ENCODE data around the gene ICAM1. TPM values are rescaled to one million over a fixed set of nuclear protein-coding genes. Genes with fewer than 3 reads are reported as not detected.
"Not testable (repeated sequence)": the region's sequence is repeated elsewhere in the genome, so short reads cannot be mapped to it uniquely, and the experiment has no call there.

Gene ICAM1
- polyA plus RNA-seq (ENCODE audit: insufficient read length in 4 of 4), result 1 to 10 TPM; 6.1 to 7.5 (median 6.6) TPM

GRCh38 chr19:10270616-10271394, at the start of gene ICAM1:
Gene ICAM1, plus strand, starts transcription at chr19:10271120. Its CDS starts 40 bp downstream, at chr19:10271160.
- no peak for DNase-seq (ENCODE audit: low read depth in 4 of 4, low spot score in 3 of 4)

GRCh38 chr19:10222201-10222890, 48.6 kb upstream of the ICAM1 start:
- no peak for DNase-seq (ENCODE audit: low read depth in 4 of 4, low spot score in 3 of 4)

GRCh38 chr19:10223488-10224213, 47.3 kb upstream of the ICAM1 start:
- DNase-seq (ENCODE audit: low read depth in 4 of 4, low spot score in 3 of 4), result no peak

- no peak for DNase-seq (ENCODE audit: low read depth in 4 of 4, low spot score in 3 of 4)
Measured at GRCh38 chr19:10224337-10224736, 46.6 kb upstream of the ICAM1 start.

- DNase-seq (ENCODE audit: low read depth in 4 of 4, low spot score in 3 of 4), result no peak
Measured at GRCh38 chr19:10226021-10226375, 44.9 kb upstream of the ICAM1 start.

- DNase-seq (ENCODE audit: low read depth in 4 of 4, low spot score in 3 of 4), result peak; percentile 66 to 77 (median 69)
Measured at GRCh38 chr19:10226376-10227025, 44.4 kb upstream of the ICAM1 start.

GRCh38 chr19:10227026-10227971, 43.6 kb upstream of the ICAM1 start:
- DNase-seq (ENCODE audit: low read depth in 4 of 4, low spot score in 3 of 4), result peak in 2 of 4 donors; percentile 61 to 64

- no peak for DNase-seq (ENCODE audit: low read depth in 4 of 4, low spot score in 3 of 4)
Measured at GRCh38 chr19:10228393-10228792, 42.5 kb upstream of the ICAM1 start.

GRCh38 chr19:10228920-10229319, 42.0 kb upstream of the ICAM1 start:
- no peak for DNase-seq (ENCODE audit: low read depth in 4 of 4, low spot score in 3 of 4)

- no peak for DNase-seq (ENCODE audit: low read depth in 4 of 4, low spot score in 3 of 4)
Measured at GRCh38 chr19:10230173-10230860, 40.6 kb upstream of the ICAM1 start.

GRCh38 chr19:10230861-10231611, 39.9 kb upstream of the ICAM1 start, which contains the start of gene S1PR2:
Gene S1PR2, minus strand, starts transcription at chr19:10231331. Its CDS starts 6,426 bp downstream, at chr19:10224905.
- DNase-seq (ENCODE audit: low read depth in 4 of 4, low spot score in 3 of 4), result peak in 2 of 4 donors; percentile 65 to 74

- DNase-seq (ENCODE audit: low read depth in 4 of 4, low spot score in 3 of 4), result no peak
Measured at GRCh38 chr19:10231612-10232228, 39.2 kb upstream of the ICAM1 start.

GRCh38 chr19:10233946-10234345, 37.0 kb upstream of the ICAM1 start:
- DNase-seq (ENCODE audit: low read depth in 4 of 4, low spot score in 3 of 4), result no peak

- no peak for DNase-seq (ENCODE audit: low read depth in 4 of 4, low spot score in 3 of 4)
Measured at GRCh38 chr19:10235003-10235402, 35.9 kb upstream of the ICAM1 start.

GRCh38 chr19:10235409-10235808, 35.5 kb upstream of the ICAM1 start:
- DNase-seq (ENCODE audit: low read depth in 4 of 4, low spot score in 3 of 4), result not testable (repeated sequence)

GRCh38 chr19:10237702-10238101, 33.2 kb upstream of the ICAM1 start:
- no peak for DNase-seq (ENCODE audit: low read depth in 4 of 4, low spot score in 3 of 4)

GRCh38 chr19:10238172-10238783, 32.6 kb upstream of the ICAM1 start:
- no peak for DNase-seq (ENCODE audit: low read depth in 4 of 4, low spot score in 3 of 4)
